IPS-15b (cell line): Measurements from ENCODE around the gene SZT2.
"Not testable (repeated sequence)": the region's sequence is repeated elsewhere in the genome, so short reads cannot be mapped to it uniquely, and the experiment has no call there.

ENCODE experiments used
- H3K27me3 ChIP-seq: one replicate; pipeline ENCODE4 v1.6.1; 2013; ENCODE audit warnings: low read length; ENCODE audit not compliant: control insufficient read depth, insufficient read depth
- H3K36me3 ChIP-seq: one replicate; pipeline ENCODE4 v1.6.1; 2013; ENCODE audit warnings: low read length; ENCODE audit not compliant: control insufficient read depth, insufficient read depth
- H3K4me1 ChIP-seq: one replicate; pipeline ENCODE4 v1.6.1; 2013; ENCODE audit warnings: mild to moderate bottlenecking, low read length; ENCODE audit not compliant: control insufficient read depth, insufficient read depth
- H3K4me3 ChIP-seq: one replicate; pipeline ENCODE4 v1.5.1; 2013; ENCODE audit warnings: low read depth, low read length
- H3K9ac ChIP-seq: one replicate; pipeline ENCODE4 v1.6.1; 2013; ENCODE audit warnings: low read depth, mild to moderate bottlenecking, low read length
- H3K9me3 ChIP-seq: one replicate; pipeline ENCODE4 v1.6.1; 2013; ENCODE audit warnings: mild to moderate bottlenecking, low read length; ENCODE audit not compliant: control insufficient read depth, insufficient read depth

The SZT2 gene

DNA sequence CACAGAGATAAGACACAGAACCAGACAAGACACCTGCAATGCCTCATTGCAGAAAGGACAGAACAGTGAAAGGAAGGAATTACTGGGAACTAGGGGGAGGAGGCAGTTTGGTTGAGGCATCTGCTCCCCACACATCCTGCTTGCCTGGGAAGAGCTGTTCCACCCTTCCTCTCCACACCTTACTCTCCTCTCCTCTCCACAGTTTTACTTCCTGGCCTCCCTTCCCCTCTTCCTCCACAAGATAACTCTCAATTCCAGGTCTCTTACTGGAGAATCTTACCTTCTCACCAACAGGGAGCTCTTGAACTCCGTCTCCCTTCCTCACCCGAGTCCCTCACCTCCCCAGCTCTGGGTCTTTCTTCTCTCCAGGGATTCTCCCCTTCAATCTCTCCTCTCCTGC lies 24.0 kb upstream of the SZT2 start:
- peaks cover 7% of the 10 kb centered on the region for H3K4me1 ChIP-seq

GRCh38 chr1:43366179-43366578 lies 23.5 kb upstream of the SZT2 start:
- Histone ChIP-seq H3K9me3 (no peaks in the 10 kb centered on the region), H3K27me3 (no peaks in the 10 kb centered on the region), H3K9ac (peak overlapping the region; percentile 9), H3K36me3 (peaks cover 31% of the 10 kb centered on the region), H3K4me1 (peaks cover 7% of the 10 kb centered on the region), H3K4me3 (peak overlapping the region; percentile 84)

More for the DNA sequence above, 24.0 kb upstream of the SZT2 start:
- no peaks in the 10 kb centered on the region for H3K27me3 ChIP-seq
- peaks cover 36% of the 10 kb centered on the region for H3K36me3 ChIP-seq
- H3K9me3 ChIP-seq = no peaks in the 10 kb centered on the region
- peak overlapping the region; percentile 84 for H3K4me3 ChIP-seq
- H3K9ac ChIP-seq = peak overlapping the region; percentile 9

DNA sequence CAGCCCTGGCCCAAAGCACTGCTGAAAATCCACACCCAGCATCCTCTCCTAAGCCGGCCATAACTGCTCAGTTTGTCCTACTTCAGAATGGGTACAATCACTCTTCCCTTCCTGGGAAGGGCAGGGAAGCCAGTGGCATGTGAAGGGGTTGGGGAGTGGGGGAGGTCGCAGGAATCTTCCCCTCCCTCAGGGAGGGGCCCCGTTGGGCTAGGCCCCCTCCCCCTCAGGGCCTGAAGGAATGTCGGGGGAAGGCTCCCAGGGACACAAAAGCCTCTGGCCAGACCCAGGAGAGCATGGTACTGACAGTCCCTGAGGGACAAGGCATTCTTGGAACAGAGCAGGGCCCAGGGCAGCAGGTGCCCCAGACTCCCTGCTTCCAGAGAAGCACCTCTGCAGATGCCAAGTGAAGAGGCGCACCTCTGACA lies 23.1 kb upstream of the SZT2 start:
- Histone ChIP-seq H3K4me1 (peaks cover 7% of the 10 kb centered on the region), H3K9ac (peak overlapping the region; percentile 47), H3K4me3 (peak overlapping the region; percentile 84), H3K36me3 (peaks cover 26% of the 10 kb centered on the region), H3K9me3 (no peaks in the 10 kb centered on the region), H3K27me3 (no peaks in the 10 kb centered on the region)

DNA sequence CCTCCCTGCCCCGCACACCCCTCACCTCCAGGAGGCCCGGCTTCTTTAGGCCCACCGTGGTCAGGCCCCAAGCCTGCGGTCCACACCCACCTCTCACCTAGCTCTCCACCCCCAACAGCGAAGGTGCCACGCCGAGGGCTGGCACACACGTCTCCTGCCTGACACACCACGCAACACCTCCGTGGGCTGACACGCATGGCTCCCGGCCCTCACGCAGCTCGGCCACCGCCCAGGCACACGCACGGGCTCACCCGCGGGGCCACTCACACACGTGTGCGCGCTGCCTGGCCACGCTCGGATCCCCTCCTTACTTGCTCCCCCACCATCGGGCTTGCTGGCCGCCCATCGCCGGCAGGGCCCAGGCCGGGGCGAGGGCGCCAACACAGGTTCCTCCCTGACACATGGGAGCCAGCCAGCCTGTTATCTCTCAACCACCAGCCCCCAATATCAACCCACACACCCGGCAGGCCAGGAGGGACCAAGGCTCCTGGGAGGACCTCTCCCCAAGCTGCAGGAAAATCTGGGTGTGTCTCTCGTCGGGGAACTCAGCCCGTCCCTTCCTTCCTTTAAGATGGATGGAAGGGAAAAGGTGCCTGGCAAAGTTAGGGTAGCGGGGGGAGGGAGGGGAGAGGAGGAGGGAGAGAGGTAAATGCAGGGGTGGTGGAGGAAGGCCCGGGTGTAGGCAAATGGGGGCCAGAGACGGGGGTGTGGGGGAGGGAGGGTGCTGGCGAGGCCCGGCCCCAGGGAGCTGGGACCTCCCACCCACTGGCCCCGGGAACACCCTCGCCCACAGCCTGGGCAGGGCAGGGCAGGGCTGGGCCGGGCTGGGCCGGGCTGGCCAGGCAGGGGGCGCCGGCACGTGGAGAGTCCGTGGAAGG lies 22.4 kb upstream of the SZT2 start:
- H3K36me3 ChIP-seq = peaks cover 21% of the 10 kb centered on the region

GRCh38 chr1:43367904-43368645 lies 21.6 kb upstream of the SZT2 start, which contains the start of gene ELOVL1:
Gene ELOVL1, minus strand, starts transcription at chr1:43368011. Its CDS starts 2,402 bp downstream, at chr1:43365609.
- Histone ChIP-seq H3K27me3 (no peaks in the 10 kb centered on the region), H3K4me3 (peak within 1 kb of the TSS; percentile 88), H3K9ac (peak within 1 kb of the TSS; percentile 73), H3K36me3 (peaks cover 17% of the 10 kb centered on the region), H3K4me1 (peaks cover 7% of the 10 kb centered on the region), H3K9me3 (no peaks in the 10 kb centered on the region)

More for the DNA sequence above, 22.4 kb upstream of the SZT2 start:
- peak overlapping the region; percentile 84 for H3K4me3 ChIP-seq
- H3K9ac ChIP-seq = peak overlapping the region; percentile 47
- H3K27me3 ChIP-seq = no peaks in the 10 kb centered on the region
- H3K4me1 ChIP-seq = peaks cover 7% of the 10 kb centered on the region
- no peaks in the 10 kb centered on the region for H3K9me3 ChIP-seq

DNA sequence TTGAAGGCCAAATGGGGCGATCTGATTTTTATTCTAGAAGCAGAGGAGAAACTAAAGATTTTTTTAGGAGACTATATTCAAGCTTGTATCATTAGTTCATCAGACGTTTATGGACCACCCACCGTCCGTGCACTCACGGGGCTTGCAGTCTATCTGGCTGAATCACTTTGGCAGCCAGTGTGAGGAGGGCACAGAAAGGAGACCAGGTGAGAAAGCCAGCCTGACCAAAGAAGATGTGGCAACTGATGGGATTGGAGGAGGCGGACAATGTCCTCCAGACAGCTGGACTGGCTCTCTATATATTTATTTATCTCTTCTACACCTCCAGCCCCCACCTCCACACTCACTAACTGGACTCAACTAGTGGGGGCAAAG lies 21.1 kb upstream of the SZT2 start:
- Histone ChIP-seq H3K4me1 (peaks cover 7% of the 10 kb centered on the region), H3K9me3 (no peaks in the 10 kb centered on the region), H3K9ac (peak overlapping the region; percentile 73), H3K36me3 (peaks cover 11% of the 10 kb centered on the region), H3K4me3 (peak overlapping the region; percentile 88), H3K27me3 (no peaks in the 10 kb centered on the region)

GRCh38 chr1:43369779-43370178 lies 19.9 kb upstream of the SZT2 start:
- not testable (repeated sequence) for H3K4me1 ChIP-seq

DNA sequence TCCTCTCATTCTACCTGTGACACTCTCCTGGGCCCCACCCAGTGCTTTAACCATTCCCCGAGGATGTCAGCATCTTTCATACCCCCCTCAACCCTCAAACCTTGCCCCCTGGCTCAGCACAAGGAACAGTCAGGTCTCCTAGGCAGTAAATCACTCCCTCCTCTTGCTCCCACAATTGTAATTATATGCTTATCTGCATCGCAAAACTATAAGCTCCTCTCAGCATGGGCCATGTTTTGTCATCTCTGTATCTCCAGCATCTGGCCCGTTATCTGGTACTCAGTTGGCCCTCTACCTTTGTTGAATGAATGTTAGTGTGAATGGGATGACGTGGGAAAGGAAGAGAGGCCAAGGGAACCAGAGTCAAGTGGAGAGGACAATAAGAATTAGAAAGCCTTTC lies 19.1 kb upstream of the SZT2 start:
- peaks cover 7% of the 10 kb centered on the region for H3K4me1 ChIP-seq
- no peaks in the 10 kb centered on the region for H3K36me3 ChIP-seq
- no peaks in the 10 kb centered on the region for H3K27me3 ChIP-seq
- H3K4me3 ChIP-seq = no peak overlapping the region
- no peak overlapping the region for H3K9ac ChIP-seq
- H3K9me3 ChIP-seq = no peaks in the 10 kb centered on the region

More at GRCh38 chr1:43369779-43370178, 19.9 kb upstream of the SZT2 start:
- H3K4me3 ChIP-seq, H3K27me3 ChIP-seq, H3K9ac ChIP-seq, H3K36me3 ChIP-seq, H3K9me3 ChIP-seq: not testable (repeated sequence)

DNA sequence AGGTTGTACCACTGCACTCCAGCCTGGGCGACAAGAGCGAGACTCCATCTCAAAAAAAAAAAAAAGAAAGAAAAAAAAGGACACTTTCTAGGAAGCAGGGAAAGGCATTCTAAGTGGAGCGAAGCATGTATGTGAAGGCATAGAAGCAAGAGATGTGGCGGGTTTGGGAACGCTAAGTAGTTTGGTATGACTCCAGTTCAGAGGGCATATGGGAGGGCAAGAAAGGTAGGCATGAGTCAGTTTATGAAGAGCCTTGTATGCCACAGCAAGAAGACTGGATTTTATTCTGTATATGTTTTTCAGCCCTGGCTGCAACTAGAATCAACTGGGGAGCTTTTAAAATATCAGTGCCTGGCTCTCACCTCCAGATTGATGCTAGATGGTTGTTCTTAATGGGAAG lies 17.5 kb upstream of the SZT2 start:
- H3K27me3 ChIP-seq = no peaks in the 10 kb centered on the region
- H3K9ac ChIP-seq = no peak overlapping the region
- H3K4me1 ChIP-seq = no peaks in the 10 kb centered on the region
- H3K36me3 ChIP-seq = no peaks in the 10 kb centered on the region
- H3K4me3 ChIP-seq = no peak overlapping the region
- H3K9me3 ChIP-seq = no peaks in the 10 kb centered on the region

- Histone ChIP-seq H3K4me3 (no peak overlapping the region), H3K9me3 (no peaks in the 10 kb centered on the region), H3K4me1 (no peaks in the 10 kb centered on the region), H3K36me3 (no peaks in the 10 kb centered on the region), H3K9ac (no peak overlapping the region), H3K27me3 (no peaks in the 10 kb centered on the region)
These were observed 16.4 kb upstream of the SZT2 start for GRCh38 chr1:43373066-43373940.

DNA sequence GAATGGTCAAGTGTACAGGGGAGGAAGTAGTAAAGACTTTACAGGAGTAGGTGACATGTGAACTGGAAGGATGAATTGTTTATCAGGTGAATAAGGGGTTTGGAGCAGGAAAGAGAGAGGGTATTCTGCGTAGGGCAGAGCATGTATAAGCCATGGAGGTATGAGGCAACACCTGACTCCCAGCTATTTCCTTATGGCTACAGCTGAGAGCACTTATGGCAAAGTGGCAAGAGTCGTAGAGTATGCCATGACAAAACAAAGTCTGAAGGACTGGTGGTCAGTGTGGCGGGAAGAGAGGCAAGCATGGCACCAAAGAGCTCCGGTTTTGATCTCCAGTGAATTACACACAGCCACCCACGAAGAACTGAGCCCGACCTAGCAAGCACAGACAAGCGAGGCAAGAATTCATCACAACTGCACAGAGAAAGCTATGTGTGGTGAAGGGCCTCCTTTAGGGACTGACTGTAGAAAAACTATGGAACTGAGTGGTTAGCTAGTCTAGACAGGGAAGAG lies 12.9 kb upstream of the SZT2 start:
- no peaks in the 10 kb centered on the region for H3K36me3 ChIP-seq
- no peaks in the 10 kb centered on the region for H3K9me3 ChIP-seq
- no peaks in the 10 kb centered on the region for H3K27me3 ChIP-seq
- no peaks in the 10 kb centered on the region for H3K4me1 ChIP-seq
- no peak overlapping the region for H3K4me3 ChIP-seq
- H3K9ac ChIP-seq = no peak overlapping the region
